Testis (tissue), 2 donors: ENCODE measurements around the gene SIL1.

Experiments
- POLR2A ChIP-seq: fragments of 450-650 bp; IDR thresholded peaks from one replicate; pipeline ENCODE4 v1.6.1; 2017; ENCODE audit warnings: antibody characterized with exemption, mild to moderate bottlenecking, moderate library complexity
- TF ChIP-seq, protein P1 (sequence below), 3 experiments: fragments of 450-650 bp in 2 of 3; fragments of 200-600 bp in 1 of 3; sonication (generic) in 1 of 3; IDR thresholded peaks; one replicate each; pipeline ENCODE4 v1.5.1; 2016 to 2019; ENCODE audit warnings: antibody characterized with exemption in 3 of 3, mild to moderate bottlenecking in 2 of 3, moderate library complexity in 1 of 3

DNA sequence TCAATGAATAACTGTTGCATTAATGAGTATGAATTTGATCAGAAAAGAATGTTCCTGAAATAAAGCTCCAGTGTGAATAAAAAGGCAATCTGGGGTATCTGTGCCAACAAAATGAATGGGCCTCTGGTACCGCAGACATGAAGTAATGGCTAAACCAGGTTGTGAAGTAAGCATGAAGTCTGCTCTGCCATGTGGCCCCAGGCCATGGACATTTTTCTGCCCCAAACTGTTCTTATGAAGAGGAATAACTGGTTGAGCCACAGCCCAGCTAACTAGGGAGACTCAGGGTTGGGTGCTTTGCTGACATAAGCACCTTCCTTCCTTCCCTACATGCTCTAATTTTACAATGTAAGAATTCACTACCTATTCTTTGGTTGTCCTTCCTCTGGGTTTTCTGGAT is 175.6 kb downstream of the SIL1 start:
- TF ChIP-seq, protein P1, sequence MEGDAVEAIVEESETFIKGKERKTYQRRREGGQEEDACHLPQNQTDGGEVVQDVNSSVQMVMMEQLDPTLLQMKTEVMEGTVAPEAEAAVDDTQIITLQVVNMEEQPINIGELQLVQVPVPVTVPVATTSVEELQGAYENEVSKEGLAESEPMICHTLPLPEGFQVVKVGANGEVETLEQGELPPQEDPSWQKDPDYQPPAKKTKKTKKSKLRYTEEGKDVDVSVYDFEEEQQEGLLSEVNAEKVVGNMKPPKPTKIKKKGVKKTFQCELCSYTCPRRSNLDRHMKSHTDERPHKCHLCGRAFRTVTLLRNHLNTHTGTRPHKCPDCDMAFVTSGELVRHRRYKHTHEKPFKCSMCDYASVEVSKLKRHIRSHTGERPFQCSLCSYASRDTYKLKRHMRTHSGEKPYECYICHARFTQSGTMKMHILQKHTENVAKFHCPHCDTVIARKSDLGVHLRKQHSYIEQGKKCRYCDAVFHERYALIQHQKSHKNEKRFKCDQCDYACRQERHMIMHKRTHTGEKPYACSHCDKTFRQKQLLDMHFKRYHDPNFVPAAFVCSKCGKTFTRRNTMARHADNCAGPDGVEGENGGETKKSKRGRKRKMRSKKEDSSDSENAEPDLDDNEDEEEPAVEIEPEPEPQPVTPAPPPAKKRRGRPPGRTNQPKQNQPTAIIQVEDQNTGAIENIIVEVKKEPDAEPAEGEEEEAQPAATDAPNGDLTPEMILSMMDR (IDR thresholded peaks at IDR 0.05), result no peak
- no peak for TF ChIP-seq POLR2A
